ENCODE measurements around the gene ATP6V1C2.

- TF ChIP-seq CTCF (IDR thresholded peaks at IDR 0.05; ENCODE audit: low read length), result no peak
- TF ChIP-seq EZH2 (optimal IDR thresholded peaks at IDR 0.05; ENCODE audit: low read depth, low read length), result no peak
- TF ChIP-seq EZH2phosphoT487 (IDR thresholded peaks at IDR 0.05; ENCODE audit: low read length), result no peak
Observed at GRCh38 chr2:10688921-10689807, 32.3 kb upstream of the ATP6V1C2 start.

All from MM.1S (cell line).